Aorta (tissue), 5 donors: ENCODE measurements around the gene RNF111. TPM values are rescaled to one million over a fixed set of nuclear protein-coding genes. Genes with fewer than 3 reads are reported as not detected.
A peak's percentile ranks its signal among the peaks of the same experiment; 100 is the strongest.
"Not testable (repeated sequence)": the region's sequence is repeated elsewhere in the genome, so short reads cannot be mapped to it uniquely, and the experiment has no call there.

Experiments
- ATAC-seq: fragments of 200-7000 bp; cut with Tn5 transposase; one replicate; pipeline ENCODE4 v1.9.1; 2022; ENCODE audit warnings: moderate library complexity; ENCODE audit not compliant: low FRiP score
- DNase-seq, 2 donors: peaks; one replicate each; pipeline ENCODE4 v3.0.0-alpha.2; 2020
- H3K27ac ChIP-seq, 2 donors: one replicate each; pipeline ENCODE4 v1.5.1; 2013; ENCODE audit warnings: low read length in 2 of 2, mild to moderate bottlenecking in 2 of 2, moderate library complexity in 2 of 2, control low read depth in 1 of 2, inconsistent platforms in 1 of 2, low read depth in 1 of 2
- H3K27me3 ChIP-seq, 2 donors: one replicate each; pipeline ENCODE4 v1.6.1; 2013; ENCODE audit warnings: control low read depth in 1 of 2, low read length in 1 of 2, mild to moderate bottlenecking in 1 of 2, moderate library complexity in 1 of 2; ENCODE audit not compliant: insufficient read depth in 2 of 2, control insufficient read depth in 1 of 2
- H3K36me3 ChIP-seq, 2 donors: one replicate each; pipeline ENCODE4 v1.6.1; 2013; ENCODE audit warnings: control low read depth in 1 of 2, low read length in 1 of 2, mild to moderate bottlenecking in 1 of 2; ENCODE audit not compliant: insufficient read depth in 2 of 2, control insufficient read depth in 1 of 2
- H3K4me1 ChIP-seq, 2 donors: one replicate each; pipeline ENCODE4 v1.6.1; 2013; ENCODE audit warnings: low read length in 2 of 2, control low read depth in 1 of 2, mild to moderate bottlenecking in 1 of 2, moderate library complexity in 1 of 2; ENCODE audit not compliant: insufficient read depth in 2 of 2, control insufficient read depth in 1 of 2
- H3K4me3 ChIP-seq, 2 donors: one replicate each; pipeline ENCODE4 v1.5.1; 2013; ENCODE audit warnings: low read length in 2 of 2, control low read depth in 1 of 2, mild to moderate bottlenecking in 1 of 2
- H3K9me3 ChIP-seq: one replicate; pipeline ENCODE4 v1.6.1; 2013; ENCODE audit warnings: mild to moderate bottlenecking, low read length; ENCODE audit not compliant: control insufficient read depth
- WGBS, 2 donors: extraction: QIAGEN DNeasy Blood & Tissue Kit; methylation state at CpG; one replicate each; pipeline ENCODE4 v1.1.7; 2013; 5-methylcytosine and 5-hydroxymethylcytosine counted together
- intact Hi-C, 2 donors: fragments of 100-400 bp; cut with DNase I; formaldehyde crosslinking; loops; one replicate each; pipeline versions ENCODE4 v1.14.2 to v1.15.0; 2022
- polyA plus RNA-seq, 2 donors: library from polyadenylated mRNA; stranded (reverse); fragments of 200-250 nt; gene quantifications; one replicate each; pipeline ENCODE4 v1.2.3, GENCODE V29; 2013
- total RNA-seq, 2 donors: library from RNA; stranded (reverse); fragmentation: NEBNext Ultra II Directional; extraction: Animal tissue kit (Norgen Biotek cat#: 25700); gene quantifications; one replicate each; pipeline ENCODE4 v1.2.1, GENCODE V29; 2021
- donor health status: healthy with polysubstance abuse.
- donor health status: Bipolar disorder and iron deficiency.
- donor health status: DM: no; HTN: no; CAD: no.
- donor health status: DM: no; HTN: no; CAD: no.
- donor health status: DM: yes; HTN: yes; CAD: no.

RNF111 gene
- total and polyA plus RNA-seq, 4 donors = 3.3 to 40.7 (median 19.4) TPM

DNA sequence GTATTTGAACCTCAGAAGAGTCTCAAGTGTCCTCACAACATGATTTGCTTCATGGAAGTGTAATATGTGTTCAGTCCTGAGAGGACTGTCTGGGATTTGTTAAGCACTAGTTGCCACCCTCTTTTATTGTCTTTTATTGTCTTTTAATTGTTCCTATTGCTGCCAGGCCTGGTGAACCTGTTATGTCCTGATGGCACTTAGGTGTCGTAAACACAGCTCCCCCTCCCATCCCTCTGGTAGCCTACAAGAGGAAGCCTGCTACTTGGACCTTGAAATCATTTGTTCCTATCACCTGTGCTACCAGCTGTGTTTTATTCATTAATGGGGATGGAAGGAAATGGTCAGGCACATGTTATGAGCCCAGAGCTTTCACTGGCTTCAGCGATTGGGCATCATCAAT, 136.8 kb downstream of the RNF111 start:
- Histone ChIP-seq H3K27me3 (no peaks in the 10 kb centered on the region), H3K36me3 (no peaks in the 10 kb centered on the region), H3K9me3 (no peaks in the 10 kb centered on the region), H3K4me3 (no peak overlapping the region), H3K27ac (no peak overlapping the region), H3K4me1 (no peaks in the 10 kb centered on the region)
- ATAC-seq (no peak), DNase-seq (no peak)
- intact Hi-C loops = no loop called here
- 93 to 96% methylated on average over 2 of the region's 2 CpGs for WGBS, 2 donors

DNA sequence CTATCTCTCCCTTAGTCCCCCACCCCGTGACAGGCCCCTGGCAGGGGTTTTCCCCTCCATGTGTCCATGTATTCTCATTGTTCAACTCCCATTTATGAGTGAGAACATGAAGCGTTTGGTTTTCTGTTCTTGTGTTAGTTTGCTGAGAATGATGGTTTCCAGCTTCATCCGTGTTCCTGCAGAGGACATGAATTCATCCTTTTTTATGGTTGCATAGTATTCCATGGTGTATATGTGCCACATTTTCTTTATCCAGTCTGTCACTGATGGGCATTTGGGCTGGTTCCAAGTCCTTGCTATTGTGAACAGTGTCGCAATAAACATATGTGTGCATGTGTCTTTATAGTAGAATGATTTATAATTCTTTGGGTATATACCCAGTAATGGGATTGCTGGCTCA, 138.2 kb downstream of the RNF111 start:
- intact Hi-C loops, ATAC-seq, H3K36me3 ChIP-seq, H3K4me1 ChIP-seq, H3K9me3 ChIP-seq, H3K4me3 ChIP-seq, H3K27me3 ChIP-seq, H3K27ac ChIP-seq, DNase-seq: not testable (repeated sequence)
- 97 to 100% methylated on average over 4 of the region's 4 CpGs for WGBS, 2 donors

DNA sequence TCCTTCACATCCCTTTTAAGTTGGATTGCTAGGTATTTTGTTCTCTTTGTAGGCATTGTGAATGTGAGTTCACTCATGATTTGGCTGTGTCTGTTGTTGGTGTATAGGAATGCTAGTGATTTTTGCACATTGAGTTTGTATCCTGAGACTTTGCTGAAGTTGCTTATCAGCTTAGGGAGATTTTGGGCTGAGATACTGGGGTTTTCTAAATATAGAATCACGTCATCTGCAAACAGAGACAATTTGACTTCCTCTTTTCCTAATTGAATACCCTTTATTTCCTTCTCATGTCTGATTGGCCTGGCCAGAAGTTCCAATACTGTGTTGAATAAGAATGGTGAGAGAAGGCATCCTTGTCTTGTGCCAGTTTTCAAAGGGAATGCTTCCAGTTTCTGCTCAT, 139.8 kb downstream of the RNF111 start:
- DNase-seq = not testable (repeated sequence)

DNA sequence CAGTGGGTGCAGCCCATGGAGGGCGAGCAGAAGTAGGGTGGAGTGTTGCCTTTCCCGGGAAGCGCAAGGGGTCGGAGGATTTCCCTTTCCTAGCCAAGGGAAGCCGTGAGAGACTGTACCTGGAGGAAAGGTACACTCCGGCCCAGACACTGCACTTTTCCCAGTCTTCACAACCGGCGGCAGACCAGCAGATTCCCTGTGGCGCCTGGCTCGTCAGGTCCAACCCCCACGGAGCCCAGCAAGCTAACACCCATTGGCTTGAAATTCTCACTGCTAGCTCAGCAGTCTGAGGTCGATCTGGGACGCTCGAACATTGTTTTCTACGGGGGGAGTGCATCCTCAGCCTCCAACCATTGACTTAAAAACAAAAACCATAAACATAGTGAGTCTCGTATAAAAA, 144.0 kb downstream of the RNF111 start:
- ATAC-seq (no peak), DNase-seq (no peak)
- H3K4me1 ChIP-seq = no peaks in the 10 kb centered on the region
- H3K27ac ChIP-seq = no peak overlapping the region
- H3K9me3 ChIP-seq = no peaks in the 10 kb centered on the region
- H3K4me3 ChIP-seq = no peak overlapping the region
- intact Hi-C loops = no loop called here
- peaks cover 7 to 12% of the 10 kb centered on the region in 2 donors for H3K36me3 ChIP-seq
- 97% methylated on average over 16 of the region's 16 CpGs for WGBS, 2 donors
- H3K27me3 ChIP-seq = no peaks in the 10 kb centered on the region

More for the DNA sequence above, 139.8 kb downstream of the RNF111 start:
- H3K4me1 ChIP-seq, H3K9me3 ChIP-seq, H3K27me3 ChIP-seq, intact Hi-C loops, ATAC-seq, H3K4me3 ChIP-seq, H3K27ac ChIP-seq, H3K36me3 ChIP-seq: not testable (repeated sequence)
- WGBS, 2 donors = 78 to 93% methylated on average over 1 of the region's 1 CpG

DNA sequence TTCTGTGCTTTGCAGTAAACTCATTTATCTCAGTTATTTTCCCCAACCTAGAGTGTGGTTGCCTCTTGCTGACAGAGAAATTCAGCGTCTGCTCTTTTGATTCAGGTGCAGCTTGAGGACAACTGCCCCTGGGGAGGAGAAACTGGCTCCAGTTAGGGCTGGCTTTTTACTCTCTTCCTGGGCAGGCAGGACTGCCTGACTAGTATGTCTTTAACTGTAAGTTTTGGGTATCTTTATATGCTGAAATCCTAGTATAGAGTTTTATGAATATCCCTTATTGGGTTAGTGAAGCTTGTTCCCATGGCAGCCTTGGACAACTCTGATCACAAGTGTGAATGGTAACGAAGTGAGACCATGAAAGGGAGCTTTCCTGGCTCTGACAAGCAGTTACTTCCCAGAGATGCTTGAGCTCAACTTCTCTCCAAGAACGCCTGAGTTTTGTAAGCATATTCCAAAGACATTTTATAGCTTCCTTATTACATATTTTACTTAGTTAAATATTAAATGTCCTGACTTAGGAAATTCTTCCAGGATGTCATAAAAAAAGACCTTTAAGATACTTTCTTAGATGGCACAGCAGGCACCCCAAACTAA, 144.6 kb downstream of the RNF111 start:
- no peak for ATAC-seq
- Histone ChIP-seq H3K36me3 (peaks cover 7 to 12% of the 10 kb centered on the region in 2 donors), H3K4me1 (no peaks in the 10 kb centered on the region), H3K9me3 (no peaks in the 10 kb centered on the region), H3K27ac (no peak overlapping the region), H3K4me3 (no peak overlapping the region), H3K27me3 (no peaks in the 10 kb centered on the region)
- DNase-seq = no peak
- 88 to 91% methylated on average over 3 of the region's 3 CpGs for WGBS, 2 donors
- intact Hi-C loops = no loop called here

DNA sequence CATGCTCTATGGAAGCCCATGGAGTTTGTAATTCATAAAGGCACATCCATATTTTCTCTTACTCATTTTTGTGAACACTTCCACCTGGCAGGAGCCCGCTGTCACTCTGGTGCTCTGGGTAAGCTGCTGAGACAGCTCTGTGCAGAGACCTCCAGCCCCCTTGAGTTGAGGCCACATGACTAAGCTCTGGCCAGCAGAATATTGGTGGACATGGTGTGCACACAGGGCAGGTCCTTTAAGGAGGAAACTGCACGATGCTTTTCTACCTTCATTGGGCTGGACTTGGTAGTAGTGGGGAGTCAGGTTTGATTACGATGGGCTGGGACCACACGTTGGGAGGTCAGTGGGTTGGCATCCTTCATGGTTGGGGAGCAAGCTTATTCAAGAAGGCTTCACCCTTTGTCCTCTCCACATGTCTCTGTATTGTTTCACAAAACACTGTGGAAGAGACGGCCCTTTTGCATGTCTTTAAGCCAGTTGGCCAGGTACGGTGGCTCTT, 146.5 kb downstream of the RNF111 start:
- Histone ChIP-seq H3K4me1 (no peaks in the 10 kb centered on the region), H3K36me3 (peaks cover 7 to 14% of the 10 kb centered on the region in 2 donors), H3K27ac (no peak overlapping the region), H3K27me3 (no peaks in the 10 kb centered on the region), H3K4me3 (no peak overlapping the region), H3K9me3 (no peaks in the 10 kb centered on the region)
- ATAC-seq (no peak), DNase-seq (no peak)
- WGBS, 2 donors = 97 to 98% methylated on average over 6 of the region's 6 CpGs
- intact Hi-C loops = no loop called here

DNA sequence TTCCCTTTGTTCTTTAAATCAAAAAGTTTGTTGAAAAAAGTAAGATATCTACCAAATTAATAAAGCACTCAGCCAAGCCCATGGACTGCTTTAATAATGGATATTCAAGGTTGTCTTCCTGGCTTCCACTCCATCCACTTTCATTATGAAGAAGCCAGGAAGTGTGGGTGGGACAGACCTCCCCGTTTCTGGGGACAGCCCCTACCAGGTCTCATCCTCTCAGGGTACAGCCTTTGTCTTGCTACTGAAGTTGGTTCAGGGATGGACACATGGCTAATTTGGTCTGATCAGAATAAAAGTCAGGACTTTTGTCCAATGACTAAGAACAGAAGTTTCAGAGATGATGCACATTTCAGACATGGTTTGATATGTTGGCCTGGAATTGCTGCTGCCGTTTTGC, 150.1 kb downstream of the RNF111 start:
- DNase-seq (no peak), ATAC-seq (no peak)
- H3K27me3 ChIP-seq = no peaks in the 10 kb centered on the region
- intact Hi-C loops = no loop called here
- no peaks in the 10 kb centered on the region for H3K4me1 ChIP-seq
- peaks cover 6 to 14% of the 10 kb centered on the region in 2 donors for H3K36me3 ChIP-seq
- H3K4me3 ChIP-seq = no peak overlapping the region
- H3K27ac ChIP-seq = no peak overlapping the region
- 37 to 59% methylated on average over 2 of the region's 2 CpGs for WGBS, 2 donors
- H3K9me3 ChIP-seq = no peaks in the 10 kb centered on the region

DNA sequence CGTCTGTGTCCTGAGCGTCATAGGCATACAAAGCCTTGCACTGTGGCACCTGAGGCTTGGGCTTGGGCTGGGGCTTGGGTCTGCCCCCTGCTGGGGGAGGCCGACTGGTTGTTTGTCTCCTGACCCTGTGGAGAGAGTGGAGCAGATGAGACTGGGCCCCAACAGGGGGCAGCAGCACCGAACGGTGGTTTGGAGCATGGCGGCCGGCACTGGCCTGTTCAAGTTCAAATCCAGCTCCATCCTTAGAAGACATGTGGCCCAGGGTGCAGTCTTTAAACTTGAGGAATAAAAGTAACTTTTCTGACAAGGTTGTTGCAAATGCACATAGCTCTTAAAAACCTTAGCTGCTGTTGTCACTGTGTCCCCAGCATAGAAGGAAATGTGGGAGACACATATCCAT, 150.8 kb downstream of the RNF111 start:
- 62 to 64% methylated on average over 7 of the region's 7 CpGs for WGBS, 2 donors
- ATAC-seq (no peak), DNase-seq (peak in 1 of 2 donors; percentile 62)
- intact Hi-C loops = no loop called here
- Histone ChIP-seq H3K4me3 (no peak overlapping the region), H3K27ac (no peak overlapping the region), H3K27me3 (no peaks in the 10 kb centered on the region), H3K4me1 (no peaks in the 10 kb centered on the region), H3K9me3 (no peaks in the 10 kb centered on the region), H3K36me3 (peaks cover 5 to 15% of the 10 kb centered on the region in 2 donors)

DNA sequence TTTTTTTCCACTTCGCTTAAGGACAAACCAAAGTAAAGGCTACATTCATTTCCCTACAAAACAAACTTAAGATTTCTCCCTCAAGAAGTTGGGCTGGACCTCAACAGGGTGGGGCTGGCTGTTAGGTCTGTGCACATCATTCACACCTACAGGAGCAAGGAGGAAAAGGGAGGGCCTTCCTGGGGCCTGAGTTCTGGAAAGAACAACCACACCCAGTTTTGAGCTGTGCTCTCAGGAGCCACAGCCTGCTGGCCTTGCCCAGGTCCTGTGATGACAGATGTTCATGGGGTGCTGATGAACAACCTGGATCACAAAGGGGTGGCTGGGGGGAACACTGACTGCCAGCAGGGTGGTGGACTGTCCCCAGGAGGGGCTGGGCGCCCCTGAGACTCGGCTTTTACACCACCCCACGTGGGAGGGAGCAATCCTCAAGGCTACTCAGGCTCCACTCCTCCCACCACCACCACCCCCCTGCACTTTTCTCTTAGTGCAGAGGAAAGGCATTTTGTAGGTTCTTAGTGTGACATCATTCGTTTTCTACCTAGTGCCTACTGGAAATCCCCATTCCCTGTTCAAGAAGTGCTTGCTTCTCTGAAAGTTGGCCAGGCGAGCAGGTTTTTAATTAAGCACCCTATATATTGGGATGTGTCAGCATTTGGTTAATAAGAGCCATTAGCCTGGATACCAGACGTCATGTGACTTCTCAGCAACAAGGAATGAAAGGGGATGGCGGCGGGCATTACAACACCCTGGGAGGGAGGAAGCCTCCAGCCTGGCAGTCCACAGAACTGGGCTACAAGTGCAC, 153.2 kb downstream of the RNF111 start:
- 84 to 87% methylated on average over 9 of the region's 9 CpGs for WGBS, 2 donors
- ATAC-seq = peak; percentile 31

More for the DNA sequence above, 153.2 kb downstream of the RNF111 start:
- Histone ChIP-seq H3K9me3 (no peaks in the 10 kb centered on the region), H3K36me3 (peaks cover 0 to 8% of the 10 kb centered on the region in 2 donors), H3K4me3 (no peak overlapping the region), H3K27ac (no peak overlapping the region), H3K4me1 (no peaks in the 10 kb centered on the region), H3K27me3 (no peaks in the 10 kb centered on the region)
- intact Hi-C loops = no loop called here
- DNase-seq = no peak
